SK-N-SH (cell line): ENCODE data around the gene MBP.

Experiments
- EP300 ChIP-seq, 2 experiments: IDR thresholded peaks; 2 replicates each; pipeline versions ENCODE4 v1.4.0 to v1.6.1; 2012; ENCODE audit warnings: borderline replicate concordance in 1 of 2, low read depth in 1 of 2, low read length in 1 of 2
- MEF2A ChIP-seq: IDR thresholded peaks from 2 replicates; pipeline ENCODE4 v1.4.0; 2012; ENCODE audit warnings: low read depth, borderline replicate concordance
- MXI1 ChIP-seq: IDR thresholded peaks from 2 replicates; pipeline ENCODE4 v1.6.1; 2012; ENCODE audit warnings: mild to moderate bottlenecking, low read depth, low read length, improper control_type of control experiment
- NFIC ChIP-seq: IDR thresholded peaks from 2 replicates; pipeline ENCODE4 v1.4.0; 2012; ENCODE audit warnings: borderline replicate concordance
- TF ChIP-seq, protein P1 (sequence below): fragments of 200-600 bp; sonication (generic); IDR thresholded peaks from 2 replicates; pipeline ENCODE4 v1.6.1; 2017; ENCODE audit warnings: antibody characterized with exemption, mild to moderate bottlenecking, moderate library complexity
- TF ChIP-seq, protein P2 (sequence below): IDR thresholded peaks from 2 replicates; pipeline ENCODE4 v1.4.0; 2012; ENCODE audit warnings: low read depth

DNA sequence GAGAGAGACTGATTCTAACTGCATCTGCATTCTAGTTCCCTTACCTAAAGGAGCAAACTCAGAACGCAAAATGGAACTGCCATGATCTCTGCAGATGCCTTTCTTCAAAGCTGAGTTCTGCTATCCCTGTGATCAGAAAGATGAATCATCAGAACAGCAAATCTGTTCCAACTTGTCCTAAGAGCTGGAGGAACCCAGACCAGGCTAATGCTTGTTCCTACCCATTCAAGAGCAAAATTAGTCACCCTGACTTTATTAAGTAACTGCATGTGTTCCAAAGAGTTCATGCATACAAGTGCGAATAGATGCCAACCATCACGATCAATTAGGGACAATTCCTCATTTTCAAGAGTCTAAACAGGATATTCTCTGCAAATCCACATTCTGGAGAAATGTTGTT, 46.5 kb downstream of the MBP start:
- TF ChIP-seq, protein P1, sequence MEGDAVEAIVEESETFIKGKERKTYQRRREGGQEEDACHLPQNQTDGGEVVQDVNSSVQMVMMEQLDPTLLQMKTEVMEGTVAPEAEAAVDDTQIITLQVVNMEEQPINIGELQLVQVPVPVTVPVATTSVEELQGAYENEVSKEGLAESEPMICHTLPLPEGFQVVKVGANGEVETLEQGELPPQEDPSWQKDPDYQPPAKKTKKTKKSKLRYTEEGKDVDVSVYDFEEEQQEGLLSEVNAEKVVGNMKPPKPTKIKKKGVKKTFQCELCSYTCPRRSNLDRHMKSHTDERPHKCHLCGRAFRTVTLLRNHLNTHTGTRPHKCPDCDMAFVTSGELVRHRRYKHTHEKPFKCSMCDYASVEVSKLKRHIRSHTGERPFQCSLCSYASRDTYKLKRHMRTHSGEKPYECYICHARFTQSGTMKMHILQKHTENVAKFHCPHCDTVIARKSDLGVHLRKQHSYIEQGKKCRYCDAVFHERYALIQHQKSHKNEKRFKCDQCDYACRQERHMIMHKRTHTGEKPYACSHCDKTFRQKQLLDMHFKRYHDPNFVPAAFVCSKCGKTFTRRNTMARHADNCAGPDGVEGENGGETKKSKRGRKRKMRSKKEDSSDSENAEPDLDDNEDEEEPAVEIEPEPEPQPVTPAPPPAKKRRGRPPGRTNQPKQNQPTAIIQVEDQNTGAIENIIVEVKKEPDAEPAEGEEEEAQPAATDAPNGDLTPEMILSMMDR: no peak
- TF ChIP-seq MEF2A (no peak), NFIC (peak; percentile 33; the same call in 1 of the 2 replicates), MXI1 (no peak), EP300 (IDR thresholded peaks at IDR 0.05; ENCODE audit: borderline replicate concordance in 1 of 2, low read depth in 1 of 2, low read length in 1 of 2) (peak in 1 of 2 experiments; percentile 15; a peak in 1 of 4 replicates)
- TF ChIP-seq, protein P2, sequence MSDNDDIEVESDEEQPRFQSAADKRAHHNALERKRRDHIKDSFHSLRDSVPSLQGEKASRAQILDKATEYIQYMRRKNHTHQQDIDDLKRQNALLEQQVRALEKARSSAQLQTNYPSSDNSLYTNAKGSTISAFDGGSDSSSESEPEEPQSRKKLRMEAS: 0 out of 2 replicates have a peak, but pooled peaks have one; percentile 35
